HepG2 (cell line): ENCODE measurements around the gene HOXA5. TPM values are rescaled to one million over a fixed set of nuclear protein-coding genes. Genes with fewer than 3 reads are reported as not detected.

ENCODE experiments used
- AGO2 ChIP-seq: fragments of 200-400 bp; formaldehyde crosslinking; optimal IDR thresholded peaks from 2 replicates; pipeline ENCODE3; 2017; ENCODE audit warnings: mild to moderate bottlenecking, low read depth, low read length, moderate library complexity
- ATF5 ChIP-seq: sonication (generic); formaldehyde crosslinking; IDR thresholded peaks from 2 replicates; pipeline ENCODE4 v1.4.0; 2020; ENCODE audit warnings: mild to moderate bottlenecking, low read depth, missing genetic modification reagents
- GATAD2A ChIP-seq: IDR thresholded peaks from 2 replicates; pipeline ENCODE4 v1.6.1; 2016
- HNRNPLL ChIP-seq: fragments of 200-400 bp; formaldehyde crosslinking; IDR thresholded peaks from 2 replicates; pipeline ENCODE4 v1.6.1; 2017; ENCODE audit warnings: mild to moderate bottlenecking, low read depth, low read length; ENCODE audit not compliant: poor library complexity, severe bottlenecking
- POLR2G ChIP-seq: fragments of 200-400 bp; formaldehyde crosslinking; IDR thresholded peaks from 2 replicates; pipeline ENCODE4 v1.6.1; 2018; ENCODE audit warnings: mild to moderate bottlenecking, low read depth, low read length, moderate library complexity
- RBFOX2 ChIP-seq: fragments of 200-400 bp; formaldehyde crosslinking; IDR thresholded peaks from 2 replicates; pipeline ENCODE4 v1.6.1; 2017; ENCODE audit warnings: low read depth, mild to moderate bottlenecking, low read length
- SRY ChIP-seq: sonication (generic); formaldehyde crosslinking; IDR thresholded peaks from 2 replicates; pipeline ENCODE4 v1.8.0; 2022; ENCODE audit warnings: mild to moderate bottlenecking, missing genetic modification reagents
- TFAP4 ChIP-seq: sonication (generic); IDR thresholded peaks from 2 replicates; pipeline ENCODE4 v1.6.1; 2016; ENCODE audit warnings: low read depth, borderline replicate concordance
- ZSCAN5A ChIP-seq: sonication (generic); formaldehyde crosslinking; IDR thresholded peaks from 2 replicates; pipeline ENCODE4 v1.8.0; 2022; ENCODE audit warnings: mild to moderate bottlenecking, missing genetic modification reagents, borderline replicate concordance
- polyA plus RNA-seq, 8 experiments: library from polyadenylated mRNA; depleted of rRNA in 3 of 8; stranded (reverse) in 7 of 8; unstranded in 1 of 8; fragments of >200 nt; fragmentation: Illumina TruSeq in 4 of 8; extraction: Trizol in 4 of 8; gene quantifications; 2 replicates each; pipeline versions ENCODE4 v1.2.1 to v1.2.3, GENCODE V29; 2011 to 2016; ENCODE audit warnings: low read depth in 4 of 8, missing spikeins in 1 of 8, mixed read lengths in 1 of 8; ENCODE audit not compliant: insufficient read depth in 1 of 8
- total RNA-seq, 5 experiments: library from RNA; depleted of rRNA; stranded (reverse); fragments of >200 nt; fragmentation: Illumina TruSeq; extraction: Trizol; gene quantifications; 2 replicates each; pipeline ENCODE4 v1.2.3, GENCODE V29; 2016; ENCODE audit warnings: low read depth in 1 of 5
- TF ChIP-seq, protein P1 (sequence below): sonication (generic); formaldehyde crosslinking; IDR thresholded peaks from 2 replicates; pipeline ENCODE4 v1.8.1; 2022; ENCODE audit warnings: mild to moderate bottlenecking, missing genetic modification reagents
- TF ChIP-seq, protein P2 (sequence below): fragments of 450-650 bp; IDR thresholded peaks from 2 replicates; pipeline ENCODE4 v1.6.1; 2017; ENCODE audit warnings: mild to moderate bottlenecking

Gene HOXA5
- total and polyA plus RNA-seq, 2 of the 13 experiments (the other 11 are each of a cell fraction or from before 2014, with no cell fraction given): 3.2 to 3.6 TPM

GRCh38 chr7:27115221-27116026 lies 28.1 kb downstream of the HOXA5 start (continued):
- no peak for TF ChIP-seq TFAP4
- no peak for TF ChIP-seq ZSCAN5A (CRISPR knock-in tag)
- TF ChIP-seq AGO2: peak; percentile 92
- no peak for TF ChIP-seq GATAD2A (CRISPR knock-in tag)
- TF ChIP-seq, protein P1, sequence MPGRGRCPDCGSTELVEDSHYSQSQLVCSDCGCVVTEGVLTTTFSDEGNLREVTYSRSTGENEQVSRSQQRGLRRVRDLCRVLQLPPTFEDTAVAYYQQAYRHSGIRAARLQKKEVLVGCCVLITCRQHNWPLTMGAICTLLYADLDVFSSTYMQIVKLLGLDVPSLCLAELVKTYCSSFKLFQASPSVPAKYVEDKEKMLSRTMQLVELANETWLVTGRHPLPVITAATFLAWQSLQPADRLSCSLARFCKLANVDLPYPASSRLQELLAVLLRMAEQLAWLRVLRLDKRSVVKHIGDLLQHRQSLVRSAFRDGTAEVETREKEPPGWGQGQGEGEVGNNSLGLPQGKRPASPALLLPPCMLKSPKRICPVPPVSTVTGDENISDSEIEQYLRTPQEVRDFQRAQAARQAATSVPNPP (CRISPR knock-in tag): no peak
- TF ChIP-seq, protein P2, sequence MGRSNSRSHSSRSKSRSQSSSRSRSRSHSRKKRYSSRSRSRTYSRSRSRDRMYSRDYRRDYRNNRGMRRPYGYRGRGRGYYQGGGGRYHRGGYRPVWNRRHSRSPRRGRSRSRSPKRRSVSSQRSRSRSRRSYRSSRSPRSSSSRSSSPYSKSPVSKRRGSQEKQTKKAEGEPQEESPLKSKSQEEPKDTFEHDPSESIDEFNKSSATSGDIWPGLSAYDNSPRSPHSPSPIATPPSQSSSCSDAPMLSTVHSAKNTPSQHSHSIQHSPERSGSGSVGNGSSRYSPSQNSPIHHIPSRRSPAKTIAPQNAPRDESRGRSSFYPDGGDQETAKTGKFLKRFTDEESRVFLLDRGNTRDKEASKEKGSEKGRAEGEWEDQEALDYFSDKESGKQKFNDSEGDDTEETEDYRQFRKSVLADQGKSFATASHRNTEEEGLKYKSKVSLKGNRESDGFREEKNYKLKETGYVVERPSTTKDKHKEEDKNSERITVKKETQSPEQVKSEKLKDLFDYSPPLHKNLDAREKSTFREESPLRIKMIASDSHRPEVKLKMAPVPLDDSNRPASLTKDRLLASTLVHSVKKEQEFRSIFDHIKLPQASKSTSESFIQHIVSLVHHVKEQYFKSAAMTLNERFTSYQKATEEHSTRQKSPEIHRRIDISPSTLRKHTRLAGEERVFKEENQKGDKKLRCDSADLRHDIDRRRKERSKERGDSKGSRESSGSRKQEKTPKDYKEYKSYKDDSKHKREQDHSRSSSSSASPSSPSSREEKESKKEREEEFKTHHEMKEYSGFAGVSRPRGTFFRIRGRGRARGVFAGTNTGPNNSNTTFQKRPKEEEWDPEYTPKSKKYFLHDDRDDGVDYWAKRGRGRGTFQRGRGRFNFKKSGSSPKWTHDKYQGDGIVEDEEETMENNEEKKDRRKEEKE: no peak
- no peak for TF ChIP-seq ATF5 (CRISPR knock-in tag)
- TF ChIP-seq SRY (CRISPR knock-in tag): no peak
- TF ChIP-seq HNRNPLL: peak; percentile 19
- 0 out of 2 replicates have a peak, but pooled peaks have one; percentile 27 for TF ChIP-seq POLR2G
- TF ChIP-seq RBFOX2: peak; percentile 69
